ENCODE measurements around the gene RXFP1.

DNA sequence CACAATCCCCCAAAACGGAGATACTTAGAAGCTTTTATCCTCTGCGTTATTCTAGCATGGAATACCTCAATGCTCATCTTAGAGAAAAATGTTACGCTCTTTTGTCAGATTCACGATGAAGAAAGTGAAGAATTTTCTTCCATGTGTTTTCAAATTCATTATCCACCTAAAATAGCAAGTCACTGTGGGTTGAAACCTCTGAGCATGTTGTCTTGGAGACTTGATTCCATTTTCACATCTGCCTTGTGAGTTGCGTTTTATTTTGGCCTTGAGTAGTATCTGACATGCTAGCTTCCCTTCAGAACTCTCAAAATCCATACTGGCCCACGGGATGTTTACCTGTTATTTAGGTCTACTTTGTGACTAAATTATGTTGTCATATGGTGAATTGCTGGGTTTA lies 83.7 kb downstream of the RXFP1 start:
- TF ChIP-seq POLR2A (IDR thresholded peaks at IDR 0.05): no peak
- TF ChIP-seq, protein P1, sequence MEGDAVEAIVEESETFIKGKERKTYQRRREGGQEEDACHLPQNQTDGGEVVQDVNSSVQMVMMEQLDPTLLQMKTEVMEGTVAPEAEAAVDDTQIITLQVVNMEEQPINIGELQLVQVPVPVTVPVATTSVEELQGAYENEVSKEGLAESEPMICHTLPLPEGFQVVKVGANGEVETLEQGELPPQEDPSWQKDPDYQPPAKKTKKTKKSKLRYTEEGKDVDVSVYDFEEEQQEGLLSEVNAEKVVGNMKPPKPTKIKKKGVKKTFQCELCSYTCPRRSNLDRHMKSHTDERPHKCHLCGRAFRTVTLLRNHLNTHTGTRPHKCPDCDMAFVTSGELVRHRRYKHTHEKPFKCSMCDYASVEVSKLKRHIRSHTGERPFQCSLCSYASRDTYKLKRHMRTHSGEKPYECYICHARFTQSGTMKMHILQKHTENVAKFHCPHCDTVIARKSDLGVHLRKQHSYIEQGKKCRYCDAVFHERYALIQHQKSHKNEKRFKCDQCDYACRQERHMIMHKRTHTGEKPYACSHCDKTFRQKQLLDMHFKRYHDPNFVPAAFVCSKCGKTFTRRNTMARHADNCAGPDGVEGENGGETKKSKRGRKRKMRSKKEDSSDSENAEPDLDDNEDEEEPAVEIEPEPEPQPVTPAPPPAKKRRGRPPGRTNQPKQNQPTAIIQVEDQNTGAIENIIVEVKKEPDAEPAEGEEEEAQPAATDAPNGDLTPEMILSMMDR (IDR thresholded peaks at IDR 0.05): no peak

All from stomach (tissue), 4 donors.